COR-L47 (cell line): Measurements from ENCODE around the gene STARD8.

Experiments used
- DNase-seq: peaks from one replicate; lab custom pipeline; 2025; lab: John Stamatoyannopoulos, UW

The STARD8 gene

GRCh38 chrX:68691921-68692320 is 44.5 kb downstream of the STARD8 start:
- no peak for DNase-seq

GRCh38 chrX:68692651-68693050 is 45.2 kb downstream of the STARD8 start:
- no peak for DNase-seq

- DNase-seq, result no peak
These were observed 46.3 kb downstream of the STARD8 start for GRCh38 chrX:68693481-68694434.

DNA sequence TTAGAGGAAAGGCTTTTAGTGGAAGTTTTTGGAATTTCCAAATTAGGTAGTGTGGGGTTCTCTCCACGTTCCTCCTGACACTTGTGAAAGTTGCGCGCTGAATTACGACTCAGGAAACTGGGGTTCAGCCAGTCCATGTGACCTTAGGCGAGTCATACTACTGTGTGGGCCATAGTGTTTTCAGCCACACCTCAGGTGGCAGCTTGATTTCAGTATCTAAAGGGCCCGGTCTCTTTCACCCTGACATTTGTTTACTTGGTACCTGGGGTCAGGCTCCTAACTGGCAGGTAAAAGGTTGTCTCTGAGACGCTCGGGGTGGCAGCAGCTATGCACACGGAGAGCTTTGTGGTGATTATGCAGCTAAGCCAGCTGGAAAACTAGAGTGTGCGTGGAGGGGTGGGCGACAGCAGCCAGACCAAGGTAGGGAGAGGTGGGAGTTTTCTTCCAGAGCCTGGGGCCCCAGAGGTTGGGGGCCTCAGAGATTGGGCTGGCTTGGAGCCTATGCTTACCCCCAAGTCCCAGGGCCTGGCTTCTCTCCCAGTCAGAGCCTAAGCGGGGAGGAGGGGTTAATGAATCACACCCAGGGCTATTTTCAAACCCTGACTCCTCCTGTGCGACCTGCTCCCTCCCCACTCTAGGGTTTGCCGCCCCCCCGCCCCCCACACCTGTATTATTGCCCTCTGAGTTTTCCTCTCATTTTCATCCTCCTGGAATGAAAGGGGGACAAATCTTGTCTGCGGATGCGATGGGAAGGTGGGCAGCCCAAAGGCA is 47.2 kb downstream of the STARD8 start:
- DNase-seq, result no peak

GRCh38 chrX:68695206-68695845 is 47.9 kb downstream of the STARD8 start:
- DNase-seq, result no peak

DNA sequence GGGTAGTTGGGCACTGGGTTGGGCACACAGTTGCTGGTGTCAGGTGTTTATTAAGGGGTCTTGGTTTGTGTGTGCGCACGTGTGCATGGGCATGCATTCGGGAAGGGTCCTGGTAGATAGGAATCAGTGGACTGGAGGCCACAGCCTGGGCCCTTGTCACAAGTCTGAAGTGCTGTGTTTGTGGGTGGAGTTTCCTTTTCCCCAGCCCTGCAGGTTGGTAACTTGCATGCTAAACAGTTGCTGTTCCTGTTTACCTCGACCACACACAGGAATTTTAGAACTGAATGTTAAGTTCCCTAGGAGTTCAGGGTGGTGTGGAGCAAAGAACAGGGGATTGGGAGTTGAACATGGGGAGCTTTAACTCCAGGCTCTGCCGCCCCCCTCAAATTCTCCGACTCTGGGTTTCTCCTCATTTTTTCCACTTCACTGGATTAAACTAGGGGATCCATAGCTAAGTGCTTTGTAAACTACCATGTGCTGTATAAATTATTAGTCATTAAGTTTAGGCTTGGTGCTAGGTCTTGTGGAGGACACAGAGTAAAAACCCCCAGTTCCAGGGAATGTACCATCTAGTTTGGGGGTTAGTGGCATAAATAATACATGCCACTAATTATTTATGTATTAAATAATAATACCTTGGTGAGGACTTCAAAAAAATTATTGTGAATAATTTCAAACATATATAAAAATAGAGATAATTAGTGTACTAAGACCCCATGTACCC is 49.0 kb downstream of the STARD8 start:
- DNase-seq, result no peak

- no peak for DNase-seq
These were observed 49.6 kb downstream of the STARD8 start for GRCh38 chrX:68697036-68697435.

DNA sequence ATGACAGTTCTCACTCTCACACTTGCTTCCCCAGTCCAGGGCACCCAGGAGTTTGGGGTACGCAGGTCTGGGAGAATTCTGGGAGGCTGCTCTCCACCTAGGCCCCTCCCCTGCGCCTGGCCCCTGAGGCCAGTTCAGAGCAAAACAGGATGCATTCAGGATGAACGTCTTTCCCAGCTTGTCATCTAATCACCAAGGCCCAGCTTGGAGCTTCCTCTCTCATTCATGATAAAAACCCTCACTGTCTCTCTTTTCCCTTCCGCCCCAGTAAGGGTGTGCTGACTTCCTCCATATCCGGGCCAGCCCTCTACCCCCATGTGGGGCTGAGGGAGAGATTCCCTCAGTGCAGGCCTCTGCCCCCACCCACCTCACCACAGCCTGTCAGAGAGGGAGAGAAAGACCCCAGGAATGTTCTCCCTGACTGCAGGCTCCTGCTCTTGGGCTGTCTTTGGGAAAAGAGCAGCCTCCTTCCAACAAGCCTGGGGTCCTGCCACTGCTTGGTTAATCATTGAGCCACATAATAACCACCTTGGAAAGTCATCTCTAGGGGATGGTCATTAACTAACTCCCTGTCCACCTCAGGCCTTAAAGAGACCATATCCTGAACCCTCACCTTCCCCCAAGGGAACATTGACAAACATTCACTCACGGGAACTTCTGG is 50.1 kb downstream of the STARD8 start:
- no peak for DNase-seq

DNA sequence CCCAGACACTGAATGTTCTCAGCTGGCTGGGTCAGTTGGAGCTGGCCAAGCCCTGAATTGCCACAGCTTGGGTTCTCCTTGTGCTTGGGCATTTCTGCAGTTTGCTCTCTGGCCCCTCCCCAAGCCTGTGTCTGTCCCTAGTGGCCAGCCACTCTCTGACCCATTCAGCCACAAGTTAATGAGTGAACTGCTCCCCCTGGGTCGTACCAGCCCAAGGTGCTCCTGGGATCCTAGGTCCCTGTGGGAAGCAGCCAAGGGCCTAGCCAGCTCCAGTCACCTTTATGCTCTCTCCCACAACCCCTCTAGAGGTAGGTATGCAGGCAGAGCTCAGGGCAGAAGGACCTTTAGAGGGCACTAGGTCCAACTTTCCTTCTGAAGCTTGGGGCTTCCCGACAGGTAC is 51.5 kb downstream of the STARD8 start:
- DNase-seq, result no peak

DNA sequence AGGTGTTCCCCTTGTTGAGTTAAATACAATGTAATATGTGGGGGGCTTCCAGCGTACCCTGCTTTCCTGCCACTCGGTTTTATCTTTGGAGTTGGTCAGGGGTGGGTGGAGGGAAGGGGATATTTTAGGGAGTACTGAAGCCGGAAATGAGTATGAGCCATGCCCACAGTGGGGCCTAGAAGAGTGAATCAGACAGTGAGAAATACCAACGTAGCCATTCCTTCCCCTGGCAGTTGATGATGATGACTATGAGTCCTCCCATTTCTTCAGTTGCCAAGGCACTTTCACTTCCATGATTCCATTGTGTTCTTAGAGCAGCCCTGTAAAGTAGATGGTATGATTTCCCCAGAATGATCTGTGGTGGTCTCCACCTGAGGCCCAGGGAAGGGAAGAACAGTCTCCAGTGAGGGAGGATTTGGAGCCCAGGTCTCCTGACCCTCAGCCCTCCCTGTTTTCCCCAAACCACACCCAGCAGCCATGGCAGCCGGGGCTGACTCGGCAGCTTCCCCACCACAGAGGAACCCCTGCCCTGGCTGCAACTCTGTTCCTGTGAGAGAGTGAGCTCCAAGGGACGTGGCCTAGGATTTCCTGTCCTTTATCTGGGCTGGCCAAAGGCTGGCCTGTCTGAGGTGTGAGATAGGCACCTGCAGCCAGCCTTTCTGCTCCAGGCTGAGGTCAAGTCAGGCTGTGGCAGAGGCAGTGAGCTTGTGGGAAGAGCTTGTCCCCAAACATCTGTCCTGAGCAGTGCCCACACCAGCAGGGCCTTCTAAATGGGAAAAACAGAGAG is 52.7 kb downstream of the STARD8 start:
- no peak for DNase-seq

DNA sequence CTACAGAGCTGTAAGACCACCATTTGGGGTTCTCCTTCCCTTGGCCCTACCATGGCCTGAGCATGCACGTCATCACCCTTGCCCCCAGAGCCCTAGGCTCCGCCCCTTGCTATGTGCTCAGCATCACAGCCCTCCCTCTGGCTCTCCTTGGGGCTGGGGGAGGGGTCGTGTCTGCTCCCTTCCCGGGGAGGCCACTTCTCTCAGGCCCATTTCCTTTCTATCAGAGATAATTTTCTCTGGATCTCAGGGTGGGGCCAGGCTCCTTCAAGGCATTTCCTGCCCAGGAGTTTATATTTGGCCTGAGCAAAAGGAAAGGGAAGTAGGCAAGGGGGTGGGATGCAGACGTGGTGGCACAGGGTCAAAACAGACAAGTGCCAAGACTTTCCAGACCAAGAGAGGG is 55.9 kb downstream of the STARD8 start:
- no peak for DNase-seq

DNA sequence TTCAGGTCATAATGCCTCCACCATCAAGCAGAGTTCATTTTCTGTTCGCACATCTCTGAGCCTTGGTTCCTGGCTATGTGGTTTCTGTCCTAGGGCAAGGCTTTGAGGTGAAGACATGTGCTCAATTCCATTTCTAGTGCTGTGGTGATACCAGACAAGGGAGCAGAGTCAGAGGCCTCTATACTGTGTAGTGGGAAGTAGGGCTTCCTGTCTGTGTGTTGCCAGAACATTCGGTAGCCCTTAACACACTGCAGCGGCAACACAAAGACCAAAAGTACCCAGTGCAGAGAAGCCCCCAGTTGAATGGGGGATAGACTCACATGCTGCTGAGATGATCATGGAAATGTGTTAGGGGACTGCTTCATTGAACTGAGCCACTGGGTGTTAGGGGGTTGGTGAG is 56.4 kb downstream of the STARD8 start:
- no peak for DNase-seq

DNA sequence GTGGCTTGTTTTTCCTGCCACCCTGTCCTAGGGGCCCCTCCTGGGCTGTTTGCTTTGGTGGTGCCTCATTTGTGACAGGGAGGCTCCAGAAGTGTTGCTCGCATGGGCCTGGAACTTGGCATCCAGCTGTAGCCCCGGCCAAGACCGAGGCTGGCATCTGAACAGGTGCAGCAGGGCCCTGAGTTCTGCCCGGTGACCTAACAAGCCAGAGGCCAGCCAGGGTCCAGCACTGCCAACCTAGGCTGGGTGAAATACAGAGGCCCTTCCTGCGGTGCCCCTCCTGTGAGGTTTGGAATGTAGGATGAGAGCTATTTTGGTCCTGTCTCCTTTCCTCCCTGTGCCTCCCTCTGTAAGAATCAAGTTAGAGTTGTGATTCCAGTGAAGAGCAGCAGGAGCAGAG is 58.5 kb downstream of the STARD8 start:
- no peak for DNase-seq

- no peak for DNase-seq
These were observed 61.2 kb downstream of the STARD8 start for GRCh38 chrX:68708503-68709290.

- DNase-seq, result peak; percentile 22
These were observed 63.6 kb downstream of the STARD8 start for GRCh38 chrX:68710870-68711576.

DNA sequence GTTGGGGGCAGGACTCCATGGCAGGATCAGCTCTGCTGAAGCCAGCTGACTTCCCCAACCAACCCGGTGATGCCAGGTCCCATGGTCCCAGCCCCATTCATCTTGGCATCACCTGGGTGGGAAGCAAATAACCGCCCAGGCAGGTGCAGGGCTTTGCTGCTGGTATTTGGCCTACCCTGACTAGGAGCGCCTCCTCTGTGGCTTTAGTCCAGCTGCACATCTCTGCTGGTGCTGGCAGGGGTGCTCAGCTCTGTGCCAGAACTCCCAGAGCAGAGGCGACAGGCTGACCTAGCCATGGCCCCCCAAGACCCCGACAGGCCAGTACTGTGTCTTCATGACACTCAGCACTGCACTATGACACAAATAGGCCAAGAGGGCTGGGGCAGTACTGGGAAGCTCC is 64.4 kb downstream of the STARD8 start:
- DNase-seq, result no peak

- no peak for DNase-seq
These were observed 67.4 kb downstream of the STARD8 start for GRCh38 chrX:68714856-68715255.

DNA sequence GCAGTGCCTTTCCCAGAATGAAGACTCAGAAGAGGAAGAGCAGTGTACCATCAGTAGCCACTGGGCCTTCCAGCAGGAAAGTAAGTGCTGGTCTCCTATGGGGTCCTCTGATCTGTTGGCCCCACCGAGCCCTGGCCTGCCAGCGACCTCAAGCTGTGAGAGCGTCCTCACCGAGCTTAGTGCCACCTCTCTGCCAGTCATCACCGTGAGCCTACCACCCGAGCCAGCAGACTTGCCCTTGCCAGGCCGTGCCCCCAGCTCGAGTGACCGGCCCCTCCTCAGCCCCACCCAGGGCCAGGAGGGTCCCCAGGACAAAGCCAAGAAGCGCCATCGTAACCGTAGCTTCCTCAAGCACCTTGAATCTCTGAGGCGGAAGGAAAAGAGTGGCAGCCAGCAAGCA is 69.7 kb downstream of the STARD8 start:
- DNase-seq, result no peak
